ENCODE measurements around the gene TCF7L2. TPM values are rescaled to one million over a fixed set of nuclear protein-coding genes. Genes with fewer than 3 reads are reported as not detected.

Gene TCF7L2
- total RNA-seq, 1 experiment from 2014 or later, result 16.1 TPM

DNA sequence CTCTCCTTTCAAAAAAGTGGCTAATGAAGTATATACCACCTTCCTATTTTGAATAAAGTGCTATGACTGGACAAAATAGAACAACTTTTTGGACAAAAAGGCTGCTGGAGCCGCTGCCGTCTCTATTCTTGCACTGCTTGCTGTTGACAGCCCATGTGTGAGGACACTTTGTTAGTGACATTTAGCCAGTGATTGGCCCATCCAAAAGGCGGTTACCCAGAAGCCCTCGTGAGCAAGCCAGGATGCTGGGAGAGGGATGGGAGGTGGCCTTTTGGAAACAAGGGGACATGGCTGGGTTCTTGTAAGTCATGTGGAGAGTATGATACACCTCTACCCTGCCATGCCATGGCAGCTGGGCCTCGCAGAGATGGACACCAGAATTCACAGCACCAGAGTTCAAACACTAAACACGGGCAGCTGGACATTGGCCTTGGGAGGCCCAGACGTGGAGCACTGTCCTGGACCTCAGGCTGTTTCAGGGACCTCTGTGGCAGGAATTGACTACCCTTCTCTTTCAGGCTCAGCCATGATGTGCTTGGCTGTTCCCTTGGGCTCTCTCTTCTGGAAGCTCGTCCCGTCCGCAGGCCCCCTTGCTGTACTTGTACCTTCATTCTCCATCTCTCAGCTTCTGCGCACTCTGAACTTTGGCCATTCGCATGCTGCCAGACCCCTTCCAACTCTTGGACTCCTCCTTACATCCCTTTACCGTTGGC lies 118.3 kb downstream of the TCF7L2 start:
- no peaks in the 10 kb centered on the region; the same call in 1 of the 2 replicates for H3K36me3 ChIP-seq (ENCODE audit: low read depth, low read length)
- no peaks in the 10 kb centered on the region for H3K27me3 ChIP-seq (ENCODE audit: low read length)
- peaks cover 9% of the 10 kb centered on the region for H3K4me1 ChIP-seq (ENCODE audit: insufficient read depth, low read length)
- no peak overlapping the region for H3K27ac ChIP-seq (ENCODE audit: low read length)
- H3F3A ChIP-seq (ENCODE audit: low read length, unreplicated experiment), result no peaks in the 10 kb centered on the region
- no peaks in the 10 kb centered on the region for H3K9me2 ChIP-seq (replicated peaks; ENCODE audit: low read length)
- BruUV-seq (replicated peaks), result no TSS peak
- peaks cover 38% of the 10 kb centered on the region for H3K79me2 ChIP-seq (ENCODE audit: low read length)
- H3K9me3 ChIP-seq (ENCODE audit: low read length), result no peaks in the 10 kb centered on the region
- H2AFZ ChIP-seq (ENCODE audit: low read length), result no peak overlapping the region
- H3K4me2 ChIP-seq (ENCODE audit: low read length), result no peak overlapping the region
- no peak for TF ChIP-seq EZH2 (IDR thresholded peaks at IDR 0.05; ENCODE audit: low read length, unreplicated experiment)
- no peak for TF ChIP-seq CTCF (conservative IDR thresholded peaks at IDR 0.05; ENCODE audit: low read depth, low read length)
- TF ChIP-seq EZH2phosphoT487 (IDR thresholded peaks at IDR 0.05; ENCODE audit: borderline replicate concordance, low read length), result no peak
- ChIA-PET CTCF (no interaction called here), POLR2A (ENCODE audit: unreplicated experiment) (no interaction called here)
- intact Hi-C loops (cut with micrococcal nuclease), result no loop called here
- 0 out of 2 replicates have a peak, but pooled peaks cover 7% of the 10 kb centered on the region for H4K20me1 ChIP-seq (ENCODE audit: low read length)
- no peak overlapping the region for H3K9ac ChIP-seq (ENCODE audit: low read length)
- ATAC-seq, result no peak
- H3K4me3 ChIP-seq (ENCODE audit: low read length), result no peak overlapping the region
- no peak for DNase-seq

DNA sequence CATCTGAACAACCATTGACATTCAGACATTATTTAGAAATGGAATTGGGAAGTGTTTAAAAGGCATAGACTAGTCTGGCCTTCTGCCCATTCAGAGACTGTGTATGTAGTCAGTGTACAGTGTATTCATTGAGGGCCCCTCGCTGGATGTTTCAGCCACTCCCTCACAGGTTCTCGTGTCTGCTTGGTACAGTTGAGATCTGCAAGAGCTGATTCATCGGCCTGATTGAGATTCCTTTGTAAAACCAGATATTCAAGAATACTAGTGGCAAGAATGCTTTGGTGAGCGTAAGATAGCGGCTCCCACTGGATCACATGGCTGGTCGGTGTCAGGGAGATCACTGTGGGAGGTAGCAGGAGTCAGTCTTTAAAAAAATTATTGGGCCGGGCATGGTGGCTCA lies 119.5 kb downstream of the TCF7L2 start:
- Histone ChIP-seq H3K27ac (ENCODE audit: low read length) (no peak overlapping the region), H3K9me2 (replicated peaks; ENCODE audit: low read length) (no peaks in the 10 kb centered on the region), H3K27me3 (ENCODE audit: low read length) (no peaks in the 10 kb centered on the region), H3K36me3 (ENCODE audit: low read depth, low read length) (no peaks in the 10 kb centered on the region; the same call in 1 of the 2 replicates), H3K4me3 (ENCODE audit: low read length) (no peak overlapping the region), H3K4me2 (ENCODE audit: low read length) (no peak overlapping the region), H3K4me1 (ENCODE audit: insufficient read depth, low read length) (peaks cover 17% of the 10 kb centered on the region), H2AFZ (ENCODE audit: low read length) (no peak overlapping the region), H3K9me3 (ENCODE audit: low read length) (no peaks in the 10 kb centered on the region), H3F3A (ENCODE audit: low read length, unreplicated experiment) (no peaks in the 10 kb centered on the region), H3K9ac (ENCODE audit: low read length) (no peak overlapping the region), H4K20me1 (ENCODE audit: low read length) (0 out of 2 replicates have a peak, but pooled peaks cover 7% of the 10 kb centered on the region), H3K79me2 (ENCODE audit: low read length) (peaks cover 38% of the 10 kb centered on the region)
- intact Hi-C loops (cut with micrococcal nuclease), result no loop called here
- ATAC-seq, result no peak
- no peak for TF ChIP-seq CTCF (conservative IDR thresholded peaks at IDR 0.05; ENCODE audit: low read depth, low read length)
- peak; percentile 52 for DNase-seq
- no TSS peak for BruUV-seq (replicated peaks)
- ChIA-PET POLR2A (ENCODE audit: unreplicated experiment) (no interaction called here), CTCF (no interaction called here)

- TF ChIP-seq EZH2phosphoT487 (IDR thresholded peaks at IDR 0.05; ENCODE audit: borderline replicate concordance, low read length) (no peak), EZH2 (IDR thresholded peaks at IDR 0.05; ENCODE audit: low read length, unreplicated experiment) (no peak), CTCF (conservative IDR thresholded peaks at IDR 0.05; ENCODE audit: low read depth, low read length) (no peak)
- Histone ChIP-seq H3K36me3 (ENCODE audit: low read depth, low read length) (no peaks in the 10 kb centered on the region; the same call in 1 of the 2 replicates), H2AFZ (ENCODE audit: low read length) (no peak overlapping the region), H4K20me1 (ENCODE audit: low read length) (0 out of 2 replicates have a peak, but pooled peaks cover 3% of the 10 kb centered on the region), H3F3A (ENCODE audit: low read length, unreplicated experiment) (no peaks in the 10 kb centered on the region), H3K4me2 (ENCODE audit: low read length) (no peak overlapping the region), H3K27ac (ENCODE audit: low read length) (no peak overlapping the region), H3K4me1 (ENCODE audit: insufficient read depth, low read length) (peaks cover 22% of the 10 kb centered on the region), H3K4me3 (ENCODE audit: low read length) (no peak overlapping the region), H3K9me3 (ENCODE audit: low read length) (no peaks in the 10 kb centered on the region), H3K9ac (ENCODE audit: low read length) (no peak overlapping the region), H3K9me2 (replicated peaks; ENCODE audit: low read length) (no peaks in the 10 kb centered on the region), H3K79me2 (ENCODE audit: low read length) (peaks cover 44% of the 10 kb centered on the region), H3K27me3 (ENCODE audit: low read length) (no peaks in the 10 kb centered on the region)
- DNase-seq, result no peak
- CTCF ChIA-PET, result no interaction called here
- POLR2A ChIA-PET (ENCODE audit: unreplicated experiment), result no interaction called here
- intact Hi-C loops (cut with micrococcal nuclease), result loop anchor here (5.0 kb wide), 1 partner anchor 114 kb away; no protein-coding TSS in a partner anchor
- ATAC-seq, result no peak
- no TSS peak for BruUV-seq (replicated peaks)
Observed at GRCh38 chr10:113071446-113071845, 121.4 kb downstream of the TCF7L2 start.

Measured in PC-3 (cell line).